ENCODE results near the gene CRYGD. TPM values are rescaled to one million over a fixed set of nuclear protein-coding genes. Genes with fewer than 3 reads are reported as not detected.

Gene CRYGD
- total and polyA plus RNA-seq, 11 donors, result not detected

- no peak for ATAC-seq
Observed at GRCh38 chr2:208129744-208130711, 5.7 kb upstream of the CRYGD start, which contains the start of gene CRYGC. CRYGC (minus strand) TSS chr2:208129828; CDS start chr2:208129792, 36 bp downstream.

GRCh38 chr2:208128136-208128535, 3.8 kb upstream of the CRYGD start:
- Histone ChIP-seq H3K27ac (no peak overlapping the region), H3K4me3 (no peak overlapping the region), H3K27me3 (peaks cover 0 to 41% (median 19%) of the 10 kb centered on the region in 9 donors), H3K36me3 (no peaks in the 10 kb centered on the region), H3K9me3 (peaks cover 0 to 4% (median 0%) of the 10 kb centered on the region in 12 donors), H3K4me1 (peaks cover 0 to 13% (median 0%) of the 10 kb centered on the region in 12 donors)
- intact Hi-C loops (cut with DNase I), result no loop called here
- no peak for ATAC-seq
- TF ChIP-seq POLR2A (IDR thresholded peaks at IDR 0.05) (no peak), CTCF (IDR thresholded peaks at IDR 0.05) (no peak)
- 85 to 94% (median 92%) methylated on average over 12 of the region's 12 CpGs for WGBS, 4 donors
- DNase-seq, result no peak

More at GRCh38 chr2:208129744-208130711, 5.7 kb upstream of the CRYGD start, which contains the start of gene CRYGC:
- DNase-seq, result no peak
- H3K4me1 ChIP-seq, result peaks cover 0 to under 1% (median 0%) of the 10 kb centered on the region in 12 donors
- WGBS, 4 donors, result 74 to 79% (median 77%) methylated on average over 19 of the region's 19 CpGs
- no peak within 1 kb of the TSS for H3K27ac ChIP-seq
- H3K4me3 ChIP-seq, result no peak within 1 kb of the TSS
- intact Hi-C loops (cut with DNase I), result no loop called here
- H3K9me3 ChIP-seq, result peaks cover 0 to 4% (median 0%) of the 10 kb centered on the region in 12 donors
- H3K36me3 ChIP-seq, result no peaks in the 10 kb centered on the region
- peaks cover 0 to 22% (median 4%) of the 10 kb centered on the region in 9 donors for H3K27me3 ChIP-seq
- TF ChIP-seq CTCF (IDR thresholded peaks at IDR 0.05) (no peak), POLR2A (IDR thresholded peaks at IDR 0.05) (no peak)

DNA sequence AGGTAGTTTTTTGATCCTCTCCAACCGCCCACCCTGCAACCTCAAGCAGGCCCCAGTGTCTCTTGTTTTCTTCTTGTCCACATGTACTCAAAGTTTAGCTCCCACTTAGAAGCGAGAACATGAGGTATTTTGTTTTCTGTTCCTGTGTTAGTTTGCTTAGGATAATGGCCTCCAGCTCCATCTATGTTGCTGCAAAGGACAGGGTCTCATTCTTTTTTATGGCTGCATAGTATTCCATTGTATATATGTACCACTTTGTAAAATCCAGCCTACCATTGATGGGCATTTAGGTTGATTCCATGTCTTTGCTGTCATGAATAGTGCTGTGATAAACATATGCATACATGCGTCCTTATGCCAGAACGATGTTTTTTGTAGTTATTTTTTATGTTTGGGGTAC, 2.8 kb upstream of the CRYGD start:
- peaks cover 0 to 4% (median 0%) of the 10 kb centered on the region in 12 donors for H3K9me3 ChIP-seq
- ATAC-seq, result no peak
- H3K36me3 ChIP-seq, result no peaks in the 10 kb centered on the region
- TF ChIP-seq CTCF (IDR thresholded peaks at IDR 0.05) (no peak), POLR2A (IDR thresholded peaks at IDR 0.05) (no peak)
- no peak for DNase-seq
- intact Hi-C loops (cut with DNase I), result no loop called here
- no peak overlapping the region for H3K4me3 ChIP-seq
- H3K27ac ChIP-seq, result no peak overlapping the region
- peaks cover 0 to 46% (median 20%) of the 10 kb centered on the region in 9 donors for H3K27me3 ChIP-seq
- peaks cover 0 to 13% (median 0%) of the 10 kb centered on the region in 12 donors for H3K4me1 ChIP-seq
- WGBS, 4 donors, result 94 to 96% (median 95%) methylated on average over 4 of the region's 4 CpGs

- WGBS, 4 donors, result 86 to 90% (median 88%) methylated on average over 4 of the region's 4 CpGs
- Histone ChIP-seq H3K36me3 (no peaks in the 10 kb centered on the region), H3K9me3 (peaks cover 0 to 4% (median 0%) of the 10 kb centered on the region in 12 donors), H3K4me3 (no peak overlapping the region), H3K4me1 (peaks cover 0 to 13% (median 0%) of the 10 kb centered on the region in 12 donors), H3K27ac (no peak overlapping the region), H3K27me3 (peaks cover 0 to 46% (median 20%) of the 10 kb centered on the region in 9 donors)
- TF ChIP-seq POLR2A (IDR thresholded peaks at IDR 0.05), result no peak
- TF ChIP-seq CTCF (IDR thresholded peaks at IDR 0.05), result no peak
- ATAC-seq, result no peak
- no peak for DNase-seq
- intact Hi-C loops (cut with DNase I), result no loop called here
Observed at GRCh38 chr2:208125251-208125650, 927 bp upstream of the CRYGD start.

All from heart left ventricle (tissue), 16 donors.